Smooth muscle cell (in vitro differentiated cells): ENCODE measurements around the gene NGEF. TPM values are rescaled to one million over a fixed set of nuclear protein-coding genes. Genes with fewer than 3 reads are reported as not detected.

Source experiments
- DNase-seq: peaks from one replicate; lab custom pipeline; 2025; ENCODE audit not compliant: unreplicated experiment; lab: John Stamatoyannopoulos, UW
- H2AFZ ChIP-seq: fragments of 200-600 bp; sonication (generic); 2 replicates; pipeline ENCODE4 v1.6.0; 2016; ENCODE audit warnings: antibody characterized with exemption, low read depth, mild to moderate bottlenecking
- H3F3A ChIP-seq: fragments of 200-600 bp; sonication (generic); 2 replicates; pipeline ENCODE4 v1.6.0; 2017; ENCODE audit warnings: antibody characterized with exemption, low read depth
- H3K27ac ChIP-seq: fragments of 200-600 bp; sonication (generic); 2 replicates; pipeline ENCODE4 v1.5.1; 2016; ENCODE audit warnings: low read depth, mild to moderate bottlenecking
- H3K27me3 ChIP-seq: fragments of 200-600 bp; sonication (generic); 2 replicates; pipeline ENCODE4 v1.6.1; 2016; ENCODE audit warnings: low read depth, mild to moderate bottlenecking
- H3K36me3 ChIP-seq: fragments of 200-600 bp; sonication (generic); 2 replicates; pipeline ENCODE4 v1.5.1; 2016; ENCODE audit warnings: low read depth
- H3K4me1 ChIP-seq: fragments of 200-600 bp; sonication (generic); 2 replicates; pipeline ENCODE4 v1.5.1; 2016; ENCODE audit warnings: low read depth
- H3K4me2 ChIP-seq: fragments of 200-600 bp; sonication (generic); 2 replicates; pipeline ENCODE4 v1.6.0; 2016; ENCODE audit warnings: mild to moderate bottlenecking
- H3K4me3 ChIP-seq: fragments of 200-600 bp; sonication (generic); 2 replicates; pipeline ENCODE4 v1.5.1; 2016; ENCODE audit warnings: mild to moderate bottlenecking
- H3K79me2 ChIP-seq: fragments of 200-600 bp; sonication (generic); 2 replicates; pipeline ENCODE4 v1.6.0; 2016; ENCODE audit warnings: low read depth, mild to moderate bottlenecking
- H3K9ac ChIP-seq: fragments of 200-600 bp; sonication (generic); 2 replicates; pipeline ENCODE4 v1.6.0; 2016; ENCODE audit warnings: low read depth
- H3K9me3 ChIP-seq: fragments of 200-600 bp; sonication (generic); replicated peaks from 2 replicates; pipeline ENCODE4 v1.5.1; 2016; ENCODE audit warnings: low read depth
- H4K20me1 ChIP-seq: fragments of 200-600 bp; sonication (generic); 2 replicates; pipeline ENCODE4 v1.6.0; 2016; ENCODE audit warnings: low read depth
- WGBS: methylation state at CpG from one replicate; pipeline ENCODE4 v1.1.7; 2016; ENCODE audit warnings: low lambda C conversion rate; 5-methylcytosine and 5-hydroxymethylcytosine counted together
- polyA plus RNA-seq: library from polyadenylated mRNA; unstranded; fragments of >200 nt; fragmentation: Nextera tagmentation; extraction: Ambion mirVana; gene quantifications from 2 replicates; pipeline ENCODE4 v1.2.1, GENCODE V29; 2016
- total RNA-seq: library from RNA; depleted of rRNA; stranded (reverse); fragments of >200 nt; gene quantifications from 2 replicates; pipeline ENCODE4 v1.2.3, GENCODE V29; 2014
- TF ChIP-seq, protein P1 (sequence below): fragments of 200-600 bp; sonication (generic); IDR thresholded peaks from 2 replicates; pipeline ENCODE4 v1.5.1; 2017; ENCODE audit warnings: borderline replicate concordance, mild to moderate bottlenecking, antibody characterized with exemption; ENCODE audit not compliant: insufficient read depth, poor library complexity, severe bottlenecking

The NGEF gene, protein sequence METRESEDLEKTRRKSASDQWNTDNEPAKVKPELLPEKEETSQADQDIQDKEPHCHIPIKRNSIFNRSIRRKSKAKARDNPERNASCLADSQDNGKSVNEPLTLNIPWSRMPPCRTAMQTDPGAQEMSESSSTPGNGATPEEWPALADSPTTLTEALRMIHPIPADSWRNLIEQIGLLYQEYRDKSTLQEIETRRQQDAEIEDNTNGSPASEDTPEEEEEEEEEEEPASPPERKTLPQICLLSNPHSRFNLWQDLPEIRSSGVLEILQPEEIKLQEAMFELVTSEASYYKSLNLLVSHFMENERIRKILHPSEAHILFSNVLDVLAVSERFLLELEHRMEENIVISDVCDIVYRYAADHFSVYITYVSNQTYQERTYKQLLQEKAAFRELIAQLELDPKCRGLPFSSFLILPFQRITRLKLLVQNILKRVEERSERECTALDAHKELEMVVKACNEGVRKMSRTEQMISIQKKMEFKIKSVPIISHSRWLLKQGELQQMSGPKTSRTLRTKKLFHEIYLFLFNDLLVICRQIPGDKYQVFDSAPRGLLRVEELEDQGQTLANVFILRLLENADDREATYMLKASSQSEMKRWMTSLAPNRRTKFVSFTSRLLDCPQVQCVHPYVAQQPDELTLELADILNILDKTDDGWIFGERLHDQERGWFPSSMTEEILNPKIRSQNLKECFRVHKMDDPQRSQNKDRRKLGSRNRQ
- total RNA-seq = not detected in 2 replicates
- 0.09 and 1.4 TPM in 2 replicates for polyA plus RNA-seq

DNA sequence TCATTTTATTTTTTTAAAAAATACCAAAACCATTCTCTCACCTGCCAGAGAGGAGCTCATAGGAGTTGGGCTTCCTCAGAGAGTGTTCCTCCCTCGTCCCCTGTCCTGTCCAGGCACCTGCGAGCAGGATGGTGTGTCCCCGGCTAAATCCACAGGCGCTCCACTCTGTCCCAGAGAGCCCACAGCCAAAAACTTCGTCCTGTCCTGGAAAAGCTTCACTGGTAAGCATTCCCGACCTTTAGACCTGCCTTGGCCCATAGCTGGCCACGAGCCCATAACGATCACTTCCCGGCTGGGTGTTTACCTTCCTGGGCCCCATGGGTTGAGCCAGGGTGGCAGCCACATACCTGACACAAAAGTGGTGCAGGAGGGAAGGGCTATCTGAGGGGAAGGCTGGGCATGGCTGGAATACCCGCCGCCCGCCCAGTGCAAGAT, at the start of gene NGEF:
Gene NGEF, minus strand, starts transcription at position 230 of the 435 bp plus-strand sequence. CDS start 38,366 bp downstream, outside the sequence.
- no peak within 1 kb of the TSS for H3K4me2 ChIP-seq
- DNase-seq = no peak
- H3K27me3 ChIP-seq = no peaks in the 10 kb centered on the region
- no peaks in the 10 kb centered on the region for H3K79me2 ChIP-seq
- H3K4me3 ChIP-seq = no peak within 1 kb of the TSS
- TF ChIP-seq, protein P1, sequence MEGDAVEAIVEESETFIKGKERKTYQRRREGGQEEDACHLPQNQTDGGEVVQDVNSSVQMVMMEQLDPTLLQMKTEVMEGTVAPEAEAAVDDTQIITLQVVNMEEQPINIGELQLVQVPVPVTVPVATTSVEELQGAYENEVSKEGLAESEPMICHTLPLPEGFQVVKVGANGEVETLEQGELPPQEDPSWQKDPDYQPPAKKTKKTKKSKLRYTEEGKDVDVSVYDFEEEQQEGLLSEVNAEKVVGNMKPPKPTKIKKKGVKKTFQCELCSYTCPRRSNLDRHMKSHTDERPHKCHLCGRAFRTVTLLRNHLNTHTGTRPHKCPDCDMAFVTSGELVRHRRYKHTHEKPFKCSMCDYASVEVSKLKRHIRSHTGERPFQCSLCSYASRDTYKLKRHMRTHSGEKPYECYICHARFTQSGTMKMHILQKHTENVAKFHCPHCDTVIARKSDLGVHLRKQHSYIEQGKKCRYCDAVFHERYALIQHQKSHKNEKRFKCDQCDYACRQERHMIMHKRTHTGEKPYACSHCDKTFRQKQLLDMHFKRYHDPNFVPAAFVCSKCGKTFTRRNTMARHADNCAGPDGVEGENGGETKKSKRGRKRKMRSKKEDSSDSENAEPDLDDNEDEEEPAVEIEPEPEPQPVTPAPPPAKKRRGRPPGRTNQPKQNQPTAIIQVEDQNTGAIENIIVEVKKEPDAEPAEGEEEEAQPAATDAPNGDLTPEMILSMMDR = no peak
- H3K4me1 ChIP-seq = no peaks in the 10 kb centered on the region
- no peaks in the 10 kb centered on the region for H3F3A ChIP-seq
- H4K20me1 ChIP-seq = no peaks in the 10 kb centered on the region
- no peaks in the 10 kb centered on the region for H3K9me3 ChIP-seq
- H2AFZ ChIP-seq = no peak within 1 kb of the TSS
- no peaks in the 10 kb centered on the region for H3K36me3 ChIP-seq
- 95% methylated on average over 12 of the region's 12 CpGs for WGBS
- H3K27ac ChIP-seq = no peak within 1 kb of the TSS
- no peak within 1 kb of the TSS for H3K9ac ChIP-seq

DNA sequence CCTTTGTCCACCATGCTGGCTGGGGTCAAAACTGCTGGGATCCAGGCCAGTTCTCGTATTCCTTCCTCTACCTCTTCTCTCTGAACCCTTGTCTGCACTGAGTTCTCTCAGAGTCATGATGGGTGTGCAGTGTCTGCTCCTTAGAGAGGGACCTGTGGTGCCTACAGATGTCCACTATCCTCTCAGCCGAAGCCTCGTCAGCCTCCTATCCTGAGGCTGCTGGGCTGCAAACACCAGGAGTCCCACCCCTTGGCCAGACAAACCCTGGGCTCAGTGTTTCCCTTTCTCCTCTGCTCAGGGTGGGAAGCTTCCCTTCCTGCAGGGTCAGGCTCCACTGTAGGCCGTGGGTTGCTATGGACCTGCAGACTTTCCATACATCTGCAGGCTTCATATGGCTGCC, 49.4 kb upstream of the NGEF start:
- H3F3A ChIP-seq = no peaks in the 10 kb centered on the region
- no peaks in the 10 kb centered on the region for H3K4me1 ChIP-seq
- no peaks in the 10 kb centered on the region for H4K20me1 ChIP-seq
- H3K4me3 ChIP-seq = no peak overlapping the region
- no peaks in the 10 kb centered on the region for H3K27me3 ChIP-seq
- H3K4me2 ChIP-seq = no peak overlapping the region
- TF ChIP-seq, protein P1 = no peak
- H3K27ac ChIP-seq = no peak overlapping the region
- no peak overlapping the region for H3K9ac ChIP-seq
- WGBS = 94% methylated on average over 4 of the region's 4 CpGs
- no peaks in the 10 kb centered on the region for H3K79me2 ChIP-seq
- no peak for DNase-seq
- no peaks in the 10 kb centered on the region for H3K9me3 ChIP-seq
- H3K36me3 ChIP-seq = no peaks in the 10 kb centered on the region
- no peak overlapping the region for H2AFZ ChIP-seq

DNA sequence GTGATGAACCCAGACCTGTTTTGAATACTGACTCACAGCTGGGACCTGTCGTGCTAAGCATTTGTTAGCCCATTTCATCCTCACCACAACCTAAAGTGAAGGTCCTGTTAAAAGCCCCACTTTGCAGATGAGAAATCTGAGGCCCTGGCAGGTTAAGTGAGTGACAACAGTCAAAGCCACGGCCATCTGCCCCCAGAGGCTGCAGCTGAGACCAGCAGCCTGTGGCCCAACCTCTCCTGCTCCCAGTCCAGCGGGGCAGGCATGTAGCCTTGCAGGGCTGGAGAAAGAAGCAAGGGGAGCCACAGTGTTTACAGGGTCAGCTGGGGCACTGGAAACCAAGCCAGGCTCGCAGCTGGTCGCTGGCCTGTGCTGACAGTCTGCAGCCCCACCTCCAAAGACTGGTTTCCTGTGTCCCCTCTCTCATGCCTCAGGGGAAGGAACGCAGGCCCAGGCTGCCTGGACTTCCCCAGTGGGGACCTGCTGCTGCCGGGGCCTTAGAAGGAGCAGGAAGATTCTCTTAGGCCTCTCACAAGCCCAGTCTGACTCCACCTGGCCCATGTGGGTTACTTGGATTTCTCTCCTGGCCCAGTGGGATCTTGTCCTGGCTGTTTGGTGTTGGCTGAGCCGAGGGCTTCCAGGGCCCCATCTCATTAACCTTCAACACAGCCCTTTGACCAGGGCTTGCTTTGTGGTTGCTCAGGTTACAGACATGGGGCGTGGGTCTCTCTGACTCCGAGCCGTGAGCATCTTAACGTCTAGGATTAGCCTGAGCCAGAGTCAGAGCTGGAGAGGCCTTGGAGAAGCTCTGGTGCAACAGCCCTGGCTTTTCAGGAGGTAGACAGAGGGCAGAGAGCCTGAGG, 48.8 kb upstream of the NGEF start:
- DNase-seq = no peak
- no peak overlapping the region for H2AFZ ChIP-seq
- WGBS = 58% methylated on average over 12 of the region's 12 CpGs
- no peak overlapping the region for H3K9ac ChIP-seq
- H3K36me3 ChIP-seq = no peaks in the 10 kb centered on the region
- no peaks in the 10 kb centered on the region for H4K20me1 ChIP-seq
- no peak overlapping the region for H3K4me3 ChIP-seq
- no peaks in the 10 kb centered on the region for H3K27me3 ChIP-seq
- H3K9me3 ChIP-seq = no peaks in the 10 kb centered on the region
- no peaks in the 10 kb centered on the region for H3K79me2 ChIP-seq
- TF ChIP-seq, protein P1 = no peak
- no peaks in the 10 kb centered on the region for H3K4me1 ChIP-seq
- H3K27ac ChIP-seq = no peak overlapping the region
- no peak overlapping the region for H3K4me2 ChIP-seq
- no peaks in the 10 kb centered on the region for H3F3A ChIP-seq
